HepG2 (cell line): ENCODE data around the gene SGCB. TPM values are rescaled to one million over a fixed set of nuclear protein-coding genes. Genes with fewer than 3 reads are reported as not detected.

Source experiments
- KLF9 ChIP-seq: IDR thresholded peaks from 2 replicates; pipeline ENCODE4 v1.6.1; 2016; ENCODE audit warnings: low read depth
- SP5 ChIP-seq: IDR thresholded peaks from 2 replicates; pipeline ENCODE4 v1.6.1; 2016; ENCODE audit warnings: low read depth, borderline replicate concordance
- TBX2 ChIP-seq: sonication (generic); formaldehyde crosslinking; IDR thresholded peaks from 2 replicates; pipeline ENCODE4 v1.5.0; 2020; ENCODE audit warnings: missing genetic modification reagents, mild to moderate bottlenecking, borderline replicate concordance
- TBX3 ChIP-seq: fragments of 450-650 bp; IDR thresholded peaks from 2 replicates; pipeline ENCODE4 v1.6.1; 2017; ENCODE audit warnings: antibody characterized with exemption, mild to moderate bottlenecking, inconsistent platforms, borderline replicate concordance
- THAP9 ChIP-seq: sonication (generic); formaldehyde crosslinking; IDR thresholded peaks from 2 replicates; pipeline ENCODE4; 2020; ENCODE audit warnings: missing genetic modification reagents, mild to moderate bottlenecking, borderline replicate concordance
- ZFAT ChIP-seq: sonication (generic); formaldehyde crosslinking; conservative IDR thresholded peaks from 2 replicates; pipeline ENCODE4 v1.8.1; 2023; ENCODE audit warnings: missing genetic modification reagents, inconsistent platforms
- ZNF24 ChIP-seq: fragments of 450-650 bp; IDR thresholded peaks from 2 replicates; pipeline ENCODE4 v1.6.1; 2017; ENCODE audit warnings: antibody characterized with exemption, mild to moderate bottlenecking
- ZNF296 ChIP-seq: sonication (generic); formaldehyde crosslinking; conservative IDR thresholded peaks from 2 replicates; pipeline ENCODE4 v1.5.0; 2020; ENCODE audit warnings: mild to moderate bottlenecking, missing genetic modification reagents
- ZNF761 ChIP-seq: sonication (generic); formaldehyde crosslinking; conservative IDR thresholded peaks from 2 replicates; pipeline ENCODE4 v1.4.0; 2020; ENCODE audit warnings: mild to moderate bottlenecking, missing genetic modification reagents
- ZNF841 ChIP-seq: sonication (generic); formaldehyde crosslinking; IDR thresholded peaks from 2 replicates; pipeline ENCODE4 v1.8.1; 2023; ENCODE audit warnings: missing genetic modification reagents, borderline replicate concordance
- polyA plus RNA-seq, 8 experiments: library from polyadenylated mRNA; depleted of rRNA in 3 of 8; stranded (reverse) in 7 of 8; unstranded in 1 of 8; fragments of >200 nt; fragmentation: Illumina TruSeq in 4 of 8; extraction: Trizol in 4 of 8; gene quantifications; 2 replicates each; pipeline versions ENCODE4 v1.2.1 to v1.2.3, GENCODE V29; 2011 to 2016; ENCODE audit warnings: low read depth in 4 of 8, missing spikeins in 1 of 8, mixed read lengths in 1 of 8; ENCODE audit not compliant: insufficient read depth in 1 of 8
- total RNA-seq, 5 experiments: library from RNA; depleted of rRNA; stranded (reverse); fragments of >200 nt; fragmentation: Illumina TruSeq; extraction: Trizol; gene quantifications; 2 replicates each; pipeline ENCODE4 v1.2.3, GENCODE V29; 2016; ENCODE audit warnings: low read depth in 1 of 5
- TF ChIP-seq, protein P1 (sequence below): sonication (generic); formaldehyde crosslinking; IDR thresholded peaks from 2 replicates; pipeline ENCODE4 v1.5.0; 2020; ENCODE audit warnings: missing genetic modification reagents
- TF ChIP-seq, protein P2 (sequence below): sonication (generic); formaldehyde crosslinking; conservative IDR thresholded peaks from 2 replicates; pipeline ENCODE4 v1.8.1; 2023; ENCODE audit warnings: missing genetic modification reagents
- TF ChIP-seq, protein P3 (sequence below): IDR thresholded peaks from 2 replicates; pipeline ENCODE4 v1.6.1; 2016; ENCODE audit warnings: control low read depth
- TF ChIP-seq, protein P4 (sequence below): sonication (generic); formaldehyde crosslinking; IDR thresholded peaks from 2 replicates; pipeline ENCODE4 v1.5.1; 2020; ENCODE audit warnings: mild to moderate bottlenecking, missing genetic modification reagents, borderline replicate concordance

The SGCB gene
- total and polyA plus RNA-seq, 2 of the 13 experiments (the other 11 are each of a cell fraction or from before 2014, with no cell fraction given) = 2.2 to 4.8 TPM

- TF ChIP-seq ZNF296 (peak; percentile 40; the same call in 1 of the 2 replicates), KLF9 (no peak), TBX2 (peak; percentile 35; the same call in 1 of the 2 replicates), TBX3 (no peak), THAP9 (CRISPR knock-in tag) (no peak), SP5 (CRISPR knock-in tag) (no peak), ZNF761 (CRISPR knock-in tag) (no peak), ZFAT (0 out of 2 replicates have a peak, but pooled peaks have one; percentile 31), ZNF841 (CRISPR knock-in tag) (no peak), ZNF24 (no peak)
- TF ChIP-seq, protein P1, sequence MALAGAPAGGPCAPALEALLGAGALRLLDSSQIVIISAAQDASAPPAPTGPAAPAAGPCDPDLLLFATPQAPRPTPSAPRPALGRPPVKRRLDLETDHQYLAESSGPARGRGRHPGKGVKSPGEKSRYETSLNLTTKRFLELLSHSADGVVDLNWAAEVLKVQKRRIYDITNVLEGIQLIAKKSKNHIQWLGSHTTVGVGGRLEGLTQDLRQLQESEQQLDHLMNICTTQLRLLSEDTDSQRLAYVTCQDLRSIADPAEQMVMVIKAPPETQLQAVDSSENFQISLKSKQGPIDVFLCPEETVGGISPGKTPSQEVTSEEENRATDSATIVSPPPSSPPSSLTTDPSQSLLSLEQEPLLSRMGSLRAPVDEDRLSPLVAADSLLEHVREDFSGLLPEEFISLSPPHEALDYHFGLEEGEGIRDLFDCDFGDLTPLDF = 0 out of 2 replicates have a peak, but pooled peaks have one; percentile 18
- TF ChIP-seq, protein P2, sequence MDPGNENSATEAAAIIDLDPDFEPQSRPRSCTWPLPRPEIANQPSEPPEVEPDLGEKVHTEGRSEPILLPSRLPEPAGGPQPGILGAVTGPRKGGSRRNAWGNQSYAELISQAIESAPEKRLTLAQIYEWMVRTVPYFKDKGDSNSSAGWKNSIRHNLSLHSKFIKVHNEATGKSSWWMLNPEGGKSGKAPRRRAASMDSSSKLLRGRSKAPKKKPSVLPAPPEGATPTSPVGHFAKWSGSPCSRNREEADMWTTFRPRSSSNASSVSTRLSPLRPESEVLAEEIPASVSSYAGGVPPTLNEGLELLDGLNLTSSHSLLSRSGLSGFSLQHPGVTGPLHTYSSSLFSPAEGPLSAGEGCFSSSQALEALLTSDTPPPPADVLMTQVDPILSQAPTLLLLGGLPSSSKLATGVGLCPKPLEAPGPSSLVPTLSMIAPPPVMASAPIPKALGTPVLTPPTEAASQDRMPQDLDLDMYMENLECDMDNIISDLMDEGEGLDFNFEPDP (CRISPR knock-in tag) = no peak
- TF ChIP-seq, protein P3, sequence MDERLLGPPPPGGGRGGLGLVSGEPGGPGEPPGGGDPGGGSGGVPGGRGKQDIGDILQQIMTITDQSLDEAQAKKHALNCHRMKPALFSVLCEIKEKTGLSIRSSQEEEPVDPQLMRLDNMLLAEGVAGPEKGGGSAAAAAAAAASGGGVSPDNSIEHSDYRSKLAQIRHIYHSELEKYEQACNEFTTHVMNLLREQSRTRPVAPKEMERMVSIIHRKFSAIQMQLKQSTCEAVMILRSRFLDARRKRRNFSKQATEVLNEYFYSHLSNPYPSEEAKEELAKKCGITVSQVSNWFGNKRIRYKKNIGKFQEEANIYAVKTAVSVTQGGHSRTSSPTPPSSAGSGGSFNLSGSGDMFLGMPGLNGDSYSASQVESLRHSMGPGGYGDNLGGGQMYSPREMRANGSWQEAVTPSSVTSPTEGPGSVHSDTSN (CRISPR knock-in tag) = no peak
- TF ChIP-seq, protein P4, sequence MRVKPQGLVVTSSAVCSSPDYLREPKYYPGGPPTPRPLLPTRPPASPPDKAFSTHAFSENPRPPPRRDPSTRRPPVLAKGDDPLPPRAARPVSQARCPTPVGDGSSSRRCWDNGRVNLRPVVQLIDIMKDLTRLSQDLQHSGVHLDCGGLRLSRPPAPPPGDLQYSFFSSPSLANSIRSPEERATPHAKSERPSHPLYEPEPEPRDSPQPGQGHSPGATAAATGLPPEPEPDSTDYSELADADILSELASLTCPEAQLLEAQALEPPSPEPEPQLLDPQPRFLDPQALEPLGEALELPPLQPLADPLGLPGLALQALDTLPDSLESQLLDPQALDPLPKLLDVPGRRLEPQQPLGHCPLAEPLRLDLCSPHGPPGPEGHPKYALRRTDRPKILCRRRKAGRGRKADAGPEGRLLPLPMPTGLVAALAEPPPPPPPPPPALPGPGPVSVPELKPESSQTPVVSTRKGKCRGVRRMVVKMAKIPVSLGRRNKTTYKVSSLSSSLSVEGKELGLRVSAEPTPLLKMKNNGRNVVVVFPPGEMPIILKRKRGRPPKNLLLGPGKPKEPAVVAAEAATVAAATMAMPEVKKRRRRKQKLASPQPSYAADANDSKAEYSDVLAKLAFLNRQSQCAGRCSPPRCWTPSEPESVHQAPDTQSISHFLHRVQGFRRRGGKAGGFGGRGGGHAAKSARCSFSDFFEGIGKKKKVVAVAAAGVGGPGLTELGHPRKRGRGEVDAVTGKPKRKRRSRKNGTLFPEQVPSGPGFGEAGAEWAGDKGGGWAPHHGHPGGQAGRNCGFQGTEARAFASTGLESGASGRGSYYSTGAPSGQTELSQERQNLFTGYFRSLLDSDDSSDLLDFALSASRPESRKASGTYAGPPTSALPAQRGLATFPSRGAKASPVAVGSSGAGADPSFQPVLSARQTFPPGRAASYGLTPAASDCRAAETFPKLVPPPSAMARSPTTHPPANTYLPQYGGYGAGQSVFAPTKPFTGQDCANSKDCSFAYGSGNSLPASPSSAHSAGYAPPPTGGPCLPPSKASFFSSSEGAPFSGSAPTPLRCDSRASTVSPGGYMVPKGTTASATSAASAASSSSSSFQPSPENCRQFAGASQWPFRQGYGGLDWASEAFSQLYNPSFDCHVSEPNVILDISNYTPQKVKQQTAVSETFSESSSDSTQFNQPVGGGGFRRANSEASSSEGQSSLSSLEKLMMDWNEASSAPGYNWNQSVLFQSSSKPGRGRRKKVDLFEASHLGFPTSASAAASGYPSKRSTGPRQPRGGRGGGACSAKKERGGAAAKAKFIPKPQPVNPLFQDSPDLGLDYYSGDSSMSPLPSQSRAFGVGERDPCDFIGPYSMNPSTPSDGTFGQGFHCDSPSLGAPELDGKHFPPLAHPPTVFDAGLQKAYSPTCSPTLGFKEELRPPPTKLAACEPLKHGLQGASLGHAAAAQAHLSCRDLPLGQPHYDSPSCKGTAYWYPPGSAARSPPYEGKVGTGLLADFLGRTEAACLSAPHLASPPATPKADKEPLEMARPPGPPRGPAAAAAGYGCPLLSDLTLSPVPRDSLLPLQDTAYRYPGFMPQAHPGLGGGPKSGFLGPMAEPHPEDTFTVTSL (CRISPR knock-in tag) = no peak; the same call in 1 of the 2 replicates
Measured at GRCh38 chr4:52051615-52052474, 13.7 kb upstream of the SGCB start (continued).
